ENCODE results near the gene CHN2.

Gene CHN2

DNA sequence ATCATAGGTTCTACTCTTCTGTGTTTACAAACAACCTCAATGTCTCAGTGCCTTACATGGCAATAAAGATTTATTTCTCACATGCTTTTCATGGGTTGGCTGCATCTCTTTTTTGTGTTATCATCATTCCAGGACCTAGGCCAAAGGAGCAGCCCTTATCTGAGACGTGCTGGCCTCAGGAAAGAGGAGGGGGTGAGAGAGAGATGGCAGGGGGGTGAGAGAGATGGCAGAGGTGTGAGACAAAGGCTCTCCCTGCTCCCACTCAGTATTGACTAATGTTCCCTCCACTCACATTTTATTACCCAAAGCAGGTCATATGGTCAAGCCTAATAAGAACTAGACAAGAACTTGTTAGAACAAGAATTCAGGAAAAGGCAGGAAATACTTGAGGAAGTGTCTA lies 249.0 kb downstream of the CHN2 start:
- no peak overlapping the region for H3K4me3 ChIP-seq (ENCODE audit: low read depth, low read length)

DNA sequence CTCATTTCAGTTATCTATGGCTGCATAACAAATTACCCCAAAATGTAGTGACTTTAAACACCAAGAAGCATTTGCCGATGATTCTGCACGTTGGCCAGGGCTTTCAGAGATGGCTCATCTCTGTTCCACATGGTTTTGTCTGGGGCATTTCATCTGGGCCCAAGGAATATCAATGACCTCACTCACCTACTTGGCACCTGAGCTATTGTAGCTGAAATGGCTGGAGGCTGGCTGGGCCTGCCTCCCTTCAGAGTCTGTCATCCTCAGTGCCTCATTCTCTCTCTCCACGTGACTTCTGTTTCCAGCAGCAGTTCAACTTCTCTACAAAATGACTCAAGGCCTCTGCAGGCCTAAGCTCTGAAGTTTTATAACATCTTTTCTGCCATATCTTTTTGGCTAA lies 249.7 kb downstream of the CHN2 start:
- no peak overlapping the region for H3K4me3 ChIP-seq (ENCODE audit: low read depth, low read length)
- TF ChIP-seq, protein P1, sequence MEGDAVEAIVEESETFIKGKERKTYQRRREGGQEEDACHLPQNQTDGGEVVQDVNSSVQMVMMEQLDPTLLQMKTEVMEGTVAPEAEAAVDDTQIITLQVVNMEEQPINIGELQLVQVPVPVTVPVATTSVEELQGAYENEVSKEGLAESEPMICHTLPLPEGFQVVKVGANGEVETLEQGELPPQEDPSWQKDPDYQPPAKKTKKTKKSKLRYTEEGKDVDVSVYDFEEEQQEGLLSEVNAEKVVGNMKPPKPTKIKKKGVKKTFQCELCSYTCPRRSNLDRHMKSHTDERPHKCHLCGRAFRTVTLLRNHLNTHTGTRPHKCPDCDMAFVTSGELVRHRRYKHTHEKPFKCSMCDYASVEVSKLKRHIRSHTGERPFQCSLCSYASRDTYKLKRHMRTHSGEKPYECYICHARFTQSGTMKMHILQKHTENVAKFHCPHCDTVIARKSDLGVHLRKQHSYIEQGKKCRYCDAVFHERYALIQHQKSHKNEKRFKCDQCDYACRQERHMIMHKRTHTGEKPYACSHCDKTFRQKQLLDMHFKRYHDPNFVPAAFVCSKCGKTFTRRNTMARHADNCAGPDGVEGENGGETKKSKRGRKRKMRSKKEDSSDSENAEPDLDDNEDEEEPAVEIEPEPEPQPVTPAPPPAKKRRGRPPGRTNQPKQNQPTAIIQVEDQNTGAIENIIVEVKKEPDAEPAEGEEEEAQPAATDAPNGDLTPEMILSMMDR (IDR thresholded peaks at IDR 0.05; ENCODE audit: low read depth, low read length) = no peak

More for the DNA sequence above, 249.0 kb downstream of the CHN2 start:
- TF ChIP-seq, protein P1 (IDR thresholded peaks at IDR 0.05; ENCODE audit: low read depth, low read length) = no peak

GRCh38 chr7:29445736-29446135 lies 251.2 kb downstream of the CHN2 start:
- H3K4me3 ChIP-seq (ENCODE audit: low read depth, low read length) = no peak overlapping the region
- TF ChIP-seq, protein P1 (IDR thresholded peaks at IDR 0.05; ENCODE audit: low read depth, low read length) = no peak

DNA sequence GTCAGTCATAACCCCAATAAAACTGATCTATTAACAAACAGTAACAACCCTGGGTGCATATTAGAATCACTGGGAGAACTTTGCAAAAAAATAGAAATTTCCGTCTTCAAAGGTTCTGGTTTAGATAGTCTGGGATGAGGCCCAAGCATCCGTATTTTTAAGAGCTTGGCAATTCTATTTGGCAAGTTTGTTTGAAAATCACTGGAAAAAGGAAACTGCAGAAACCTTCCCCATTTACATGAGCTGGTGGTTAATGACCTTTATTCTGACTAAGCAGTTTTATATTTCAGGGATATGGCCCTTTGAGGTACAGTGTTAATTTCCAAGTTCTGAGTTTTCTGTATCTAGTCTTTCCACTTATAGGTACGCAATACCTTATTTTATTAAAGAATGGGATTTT lies 253.3 kb downstream of the CHN2 start:
- TF ChIP-seq, protein P1 (IDR thresholded peaks at IDR 0.05; ENCODE audit: low read depth, low read length) = no peak

GRCh38 chr7:29449569-29450260 lies 255.1 kb downstream of the CHN2 start:
- TF ChIP-seq, protein P1 (IDR thresholded peaks at IDR 0.05; ENCODE audit: low read depth, low read length) = no peak
- H3K4me3 ChIP-seq (ENCODE audit: low read depth, low read length) = no peak overlapping the region

More for the DNA sequence above, 253.3 kb downstream of the CHN2 start:
- H3K4me3 ChIP-seq (ENCODE audit: low read depth, low read length) = no peak overlapping the region

GRCh38 chr7:29453021-29453420 lies 258.4 kb downstream of the CHN2 start:
- no peak overlapping the region for H3K4me3 ChIP-seq (ENCODE audit: low read depth, low read length)
- TF ChIP-seq, protein P1 (IDR thresholded peaks at IDR 0.05; ENCODE audit: low read depth, low read length) = no peak

DNA sequence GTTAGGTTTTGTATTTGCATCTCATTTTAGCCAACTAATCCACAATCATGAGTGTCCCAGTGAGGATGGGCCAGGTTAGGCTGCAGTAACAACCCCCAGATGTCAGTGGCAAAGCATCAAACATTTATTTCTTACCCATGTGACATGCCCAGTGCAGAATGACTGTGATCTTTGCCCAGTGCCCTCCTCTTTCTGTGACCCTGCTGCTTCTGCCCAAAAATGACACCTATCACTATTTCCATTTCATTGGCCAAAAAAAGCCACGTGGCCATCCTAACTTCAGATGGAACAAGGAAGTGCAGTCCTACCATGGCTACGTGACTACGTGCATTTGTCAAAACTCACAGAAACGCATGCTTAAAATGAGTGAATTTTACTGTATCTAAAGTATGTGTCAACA lies 259.9 kb downstream of the CHN2 start:
- TF ChIP-seq, protein P1 (IDR thresholded peaks at IDR 0.05; ENCODE audit: low read depth, low read length) = no peak
- H3K4me3 ChIP-seq (ENCODE audit: low read depth, low read length) = no peak overlapping the region
